IPS-NIHi7 (cell line): ENCODE results near the gene GPN2.
A peak's percentile ranks its signal among the peaks of the same experiment; 100 is the strongest.

ENCODE experiments used
- DNase-seq: peaks from one replicate; pipeline ENCODE4 v3.0.0; 2012; ENCODE audit warnings: mixed read lengths; ENCODE audit errors: extremely low spot score

Gene GPN2

DNA sequence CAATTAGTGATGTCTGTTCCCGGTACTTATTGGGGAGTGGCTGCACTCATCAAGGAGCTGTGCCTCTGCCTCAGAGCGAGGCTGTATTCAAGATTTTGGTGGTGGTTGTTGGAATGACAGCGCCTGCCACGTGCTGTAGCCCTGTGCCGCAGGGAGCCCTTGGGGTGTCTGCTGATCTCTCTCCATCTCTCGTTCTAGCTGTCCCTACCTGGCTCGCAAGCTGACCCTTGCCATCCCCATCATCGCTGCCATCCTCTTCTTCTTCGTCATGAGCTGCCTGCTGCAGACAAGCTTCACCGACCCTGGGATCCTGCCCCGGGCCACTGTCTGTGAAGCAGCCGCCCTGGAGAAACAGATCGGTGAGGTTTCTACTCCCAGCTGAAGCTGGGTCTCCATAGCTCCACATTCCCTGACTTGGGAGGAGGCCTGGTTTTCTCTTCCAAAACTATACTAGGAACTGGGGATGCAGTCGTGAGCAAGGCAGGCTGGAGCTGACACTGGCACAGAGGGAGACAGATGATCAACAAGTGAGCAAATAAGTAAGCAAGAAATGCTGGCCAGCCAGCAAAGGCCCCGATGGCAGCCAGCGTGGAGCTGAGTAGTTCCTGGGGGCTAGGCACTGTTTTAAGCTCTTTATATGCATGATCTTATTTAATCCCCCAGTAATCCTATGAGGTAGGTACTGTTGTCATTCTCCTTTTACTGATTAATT lies 57.7 kb downstream of the GPN2 start:
- no peak for DNase-seq

DNA sequence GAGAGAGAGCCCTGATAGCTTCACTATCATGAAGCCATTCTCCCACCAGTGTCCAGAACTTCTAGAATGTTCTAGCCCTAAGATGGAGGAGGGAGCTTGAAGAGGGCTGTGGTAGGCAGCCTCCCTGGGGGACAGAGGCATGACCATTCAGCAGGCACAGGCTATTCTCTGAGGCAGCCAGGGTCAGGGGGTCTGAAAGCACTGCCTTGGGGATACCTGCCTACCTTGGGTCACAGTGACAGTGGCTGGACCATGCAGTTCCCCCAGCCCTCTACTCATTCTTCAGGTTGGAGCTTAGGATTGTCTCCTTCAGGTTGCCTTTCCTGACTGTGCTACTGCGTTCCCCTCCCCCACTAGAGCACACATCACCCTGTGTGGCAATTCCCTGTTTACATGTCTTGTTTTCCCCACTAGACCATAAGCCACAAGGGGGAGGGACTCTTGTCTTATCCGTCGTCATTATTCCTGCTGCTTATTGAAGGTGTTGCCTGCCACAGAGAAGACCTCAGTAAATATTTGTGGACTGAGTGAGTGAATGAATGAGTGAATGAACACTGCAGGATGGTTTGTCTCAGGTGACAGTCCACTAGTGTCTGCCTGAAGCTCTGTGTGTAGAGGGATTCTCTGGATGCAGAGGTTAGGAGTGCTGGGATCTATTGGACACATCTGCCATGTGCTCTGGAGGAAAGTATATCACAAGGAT lies 58.4 kb downstream of the GPN2 start:
- no peak for DNase-seq

DNA sequence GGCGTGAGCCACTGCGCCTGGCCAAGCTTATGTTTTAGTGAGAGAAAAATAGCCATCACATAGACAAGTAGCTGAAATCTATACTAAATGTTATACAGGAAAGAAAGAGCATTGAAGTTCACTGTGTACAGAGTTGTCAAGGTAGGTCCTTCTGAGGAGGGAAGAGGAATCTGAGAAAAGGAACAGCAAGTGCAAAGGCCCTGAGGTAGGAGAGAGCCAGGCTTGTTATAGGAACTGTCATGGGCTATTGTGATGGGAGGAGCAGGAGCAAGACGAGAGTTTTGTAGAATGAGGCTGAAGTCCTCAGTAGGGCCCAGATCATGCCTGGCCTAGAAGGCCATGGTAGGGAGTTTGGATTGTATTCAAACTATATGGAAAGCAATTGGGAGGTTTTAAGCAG lies 59.0 kb downstream of the GPN2 start:
- no peak for DNase-seq

DNA sequence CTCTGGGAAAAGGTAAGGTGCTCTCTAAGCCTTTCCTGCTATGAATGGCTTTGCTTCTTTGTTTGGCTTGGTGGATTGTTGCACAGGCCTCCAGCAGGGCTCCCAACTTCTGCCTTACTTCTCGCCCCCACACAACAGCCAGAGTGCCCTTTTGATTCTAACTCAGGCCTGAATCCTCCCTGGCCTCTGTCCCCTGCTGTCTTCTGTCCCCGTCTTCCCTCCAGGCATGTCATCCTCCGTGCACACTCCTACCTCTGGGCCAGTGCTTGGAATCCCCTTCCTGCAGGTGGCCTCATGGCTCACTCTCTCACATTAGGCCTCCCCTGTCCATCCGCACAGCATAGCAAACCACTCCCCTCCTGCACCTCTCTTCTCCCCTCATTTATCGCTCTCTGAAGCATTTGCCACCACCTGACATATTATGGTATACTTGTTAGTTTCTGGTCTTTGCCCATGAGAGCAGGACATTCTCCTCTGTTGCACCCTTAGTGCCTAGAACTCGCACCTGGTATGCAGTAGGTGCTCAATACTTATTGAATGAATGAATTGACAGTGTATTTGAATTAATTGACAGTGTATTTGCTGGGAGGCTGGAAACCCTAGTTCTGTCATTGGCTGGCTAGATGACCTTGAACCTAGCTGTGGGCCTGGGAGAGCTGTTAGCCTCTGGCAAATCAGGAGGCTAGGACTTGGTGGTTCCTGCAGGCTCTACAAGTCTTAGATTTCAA lies 60.7 kb downstream of the GPN2 start:
- no peak for DNase-seq

DNA sequence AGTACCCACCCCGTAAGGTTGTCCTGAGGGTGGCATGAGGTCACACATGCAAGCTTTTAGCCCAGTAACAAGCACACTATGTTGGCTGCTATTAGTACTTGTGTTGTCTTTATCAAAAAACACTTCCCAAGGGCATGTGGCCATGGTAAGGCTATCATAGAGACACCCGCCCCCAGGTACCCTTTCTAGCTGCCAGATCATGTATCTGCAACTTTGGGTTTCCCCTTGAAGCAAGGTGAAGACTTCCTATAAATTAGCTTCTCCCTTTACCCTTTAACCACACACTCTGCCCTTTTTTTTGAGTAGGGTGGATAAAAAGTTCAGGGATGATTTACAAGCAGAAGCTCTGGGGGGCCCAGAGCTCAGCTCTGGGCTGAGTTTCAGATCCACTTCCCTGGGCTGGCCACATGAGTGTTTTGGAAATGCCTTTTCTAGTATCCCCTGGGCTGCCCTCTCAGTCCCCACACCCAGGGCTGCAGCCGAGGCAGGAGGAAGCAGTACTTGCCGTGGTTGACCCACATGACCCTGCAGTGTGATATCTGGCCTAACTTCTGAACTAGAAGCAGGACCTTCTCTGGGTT lies 61.6 kb downstream of the GPN2 start:
- DNase-seq, result no peak

DNA sequence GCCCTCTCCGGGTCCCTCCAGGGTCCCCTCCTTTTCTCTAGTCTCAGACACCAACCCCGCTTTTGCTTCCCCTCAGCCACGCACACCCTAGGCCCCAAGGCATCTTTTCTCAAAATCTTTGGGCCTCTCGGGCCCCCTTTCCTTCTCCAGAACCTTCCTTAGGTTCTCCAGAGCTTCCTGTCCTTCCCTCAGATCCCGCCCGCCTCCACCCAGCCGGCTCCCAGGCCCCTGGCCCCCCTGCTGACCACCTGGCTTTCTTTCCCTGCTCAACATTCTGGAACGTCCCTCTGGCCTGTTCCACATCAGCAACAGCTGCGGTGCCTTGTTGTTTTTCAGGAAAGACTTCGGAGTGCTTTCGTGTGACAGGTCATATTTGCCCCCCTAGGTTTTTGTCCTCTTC lies 62.4 kb downstream of the GPN2 start:
- peak; percentile 35 for DNase-seq

DNA sequence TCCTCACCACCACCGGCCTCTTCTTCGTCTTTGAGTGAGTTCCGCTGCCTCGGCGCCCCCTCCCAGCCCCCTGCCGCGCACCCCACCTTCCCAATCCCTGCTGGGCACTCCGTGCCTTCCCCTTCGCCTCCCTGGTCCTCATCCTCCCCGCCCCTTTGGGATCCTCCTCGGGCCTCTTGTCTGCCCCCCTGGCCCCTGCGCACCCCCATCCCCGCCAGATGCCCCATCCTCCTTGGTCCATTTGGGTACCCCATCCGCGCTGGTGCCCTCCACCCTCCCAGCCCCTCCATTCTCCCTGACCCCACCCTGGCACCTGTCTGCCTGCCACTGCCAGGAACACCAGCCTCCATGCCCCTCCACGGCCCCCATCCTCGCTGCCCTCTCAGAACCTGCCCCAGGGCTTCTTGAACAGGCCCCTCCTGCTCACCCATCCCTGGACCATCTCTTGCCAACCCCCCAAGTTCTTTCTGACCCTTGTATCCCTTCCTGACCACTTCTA lies 62.9 kb downstream of the GPN2 start:
- DNase-seq, result no peak

DNA sequence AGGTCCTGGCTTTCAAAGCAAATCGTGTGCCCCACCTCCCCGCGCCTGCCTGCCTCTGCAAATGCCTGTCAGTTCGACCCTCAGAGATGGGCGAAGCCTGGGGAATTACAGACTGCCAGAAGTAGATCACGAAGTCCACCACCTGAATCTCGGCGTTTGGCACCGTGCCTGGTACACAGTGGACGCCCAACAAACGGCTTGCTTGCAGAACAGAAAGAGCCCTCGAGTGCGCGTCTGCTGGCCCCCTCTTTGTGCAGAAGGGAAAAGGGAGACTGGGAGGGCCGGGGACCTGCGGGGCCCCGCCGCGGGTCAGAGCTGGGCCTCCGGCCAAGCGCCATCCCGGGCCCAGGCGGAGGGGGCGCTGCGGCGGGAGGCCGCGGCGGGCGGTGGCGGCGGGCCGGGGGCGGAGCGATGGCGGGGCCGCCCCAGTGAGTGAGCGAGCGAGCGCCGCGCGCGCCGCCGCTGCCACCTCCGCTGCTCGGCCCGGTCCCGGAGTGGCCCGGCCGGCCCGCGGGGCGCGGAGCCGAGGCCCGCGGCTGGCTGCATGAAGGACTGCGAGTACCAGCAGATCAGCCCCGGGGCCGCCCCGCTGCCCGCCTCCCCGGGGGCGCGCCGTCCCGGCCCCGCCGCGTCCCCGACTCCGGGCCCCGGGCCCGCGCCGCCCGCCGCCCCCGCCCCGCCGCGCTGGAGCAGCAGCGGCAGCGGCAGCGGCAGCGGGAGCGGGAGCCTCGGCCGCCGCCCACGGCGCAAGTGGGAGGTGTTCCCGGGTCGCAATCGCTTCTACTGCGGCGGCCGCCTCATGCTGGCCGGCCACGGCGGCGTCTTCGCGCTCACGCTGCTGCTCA lies 63.6 kb downstream of the GPN2 start, which contains the start of gene ZDHHC18:
ZDHHC18 (plus strand) TSS at position 428 of the 845 bp plus-strand sequence; CDS start at position 545, 117 bp downstream.
- peak; percentile 93 for DNase-seq
